Cardiac septum (tissue), 1 donor: ENCODE results near the gene BECN2. TPM values are rescaled to one million over a fixed set of nuclear protein-coding genes. Genes with fewer than 3 reads are reported as not detected.

Experiments
- total RNA-seq: library from RNA; stranded (reverse); fragmentation: NEBNext Ultra II Directional; extraction: Animal tissue kit (Norgen Biotek cat#: 25700); gene quantifications from one replicate; pipeline ENCODE4 v1.2.1, GENCODE V29; 2021
- donor health status: DM: no; HTN: no; CAD: no.

BECN2 gene
- total RNA-seq, 1 donor from 2014 or later: not detected

Other genes with a start within 250 kb of the BECN2 start
- gene EXO1, start 109.6 kb upstream of the BECN2 start, total RNA-seq: 0.40 TPM
- 0.32 TPM for gene MAP1LC3C, start 41.3 kb downstream of the BECN2 start, total RNA-seq